HepG2 (cell line): ENCODE data around the gene HHIPL1. TPM values are rescaled to one million over a fixed set of nuclear protein-coding genes. Genes with fewer than 3 reads are reported as not detected.

ENCODE experiments used
- ARID4A ChIP-seq: sonication (generic); formaldehyde crosslinking; IDR thresholded peaks from 2 replicates; pipeline ENCODE4 v1.5.0; 2020; ENCODE audit warnings: mild to moderate bottlenecking, missing genetic modification reagents, borderline replicate concordance
- ATF2 ChIP-seq: sonication (generic); formaldehyde crosslinking; IDR thresholded peaks from 2 replicates; pipeline ENCODE4 v1.4.0; 2020; ENCODE audit warnings: missing genetic modification reagents
- ATF3 ChIP-seq: sonication (generic); formaldehyde crosslinking; IDR thresholded peaks from 2 replicates; pipeline ENCODE4 v1.4.0; 2020; ENCODE audit warnings: missing genetic modification reagents
- ATF5 ChIP-seq: sonication (generic); formaldehyde crosslinking; IDR thresholded peaks from 2 replicates; pipeline ENCODE4 v1.4.0; 2020; ENCODE audit warnings: mild to moderate bottlenecking, low read depth, missing genetic modification reagents
- IRF1 ChIP-seq: sonication (generic); formaldehyde crosslinking; IDR thresholded peaks from 2 replicates; pipeline ENCODE4 v1.4.0; 2020; ENCODE audit warnings: low read depth, mild to moderate bottlenecking, missing genetic modification reagents
- MIER3 ChIP-seq: IDR thresholded peaks from 2 replicates; pipeline ENCODE4 v1.6.1; 2016; ENCODE audit warnings: missing compliant biosample characterization, borderline replicate concordance
- MXD1 ChIP-seq: sonication (generic); formaldehyde crosslinking; IDR thresholded peaks from 2 replicates; pipeline ENCODE4 v1.4.0; 2020; ENCODE audit warnings: mild to moderate bottlenecking, missing genetic modification reagents
- MXI1 ChIP-seq: IDR thresholded peaks from 3 replicates; pipeline ENCODE4 v1.6.1; 2012; ENCODE audit warnings: low read depth, low read length, inconsistent platforms, borderline replicate concordance
- PATZ1 ChIP-seq: sonication (generic); formaldehyde crosslinking; IDR thresholded peaks from 2 replicates; pipeline ENCODE4 v1.4.0; 2020; ENCODE audit warnings: missing genetic modification reagents
- POGZ ChIP-seq: sonication (generic); formaldehyde crosslinking; IDR thresholded peaks from 2 replicates; pipeline ENCODE4 v1.4.0; 2020; ENCODE audit warnings: mild to moderate bottlenecking, missing genetic modification reagents
- PREB ChIP-seq: sonication (generic); formaldehyde crosslinking; IDR thresholded peaks from 2 replicates; pipeline ENCODE4 v1.4.0; 2020; ENCODE audit warnings: missing genetic modification reagents
- TAF1 ChIP-seq: sonication (generic); formaldehyde crosslinking; IDR thresholded peaks from 2 replicates; pipeline ENCODE4 v1.4.0; 2020; ENCODE audit warnings: missing genetic modification reagents
- TRIM24 ChIP-seq: sonication (generic); formaldehyde crosslinking; IDR thresholded peaks from 2 replicates; pipeline ENCODE4 v1.8.0; 2022; ENCODE audit warnings: mild to moderate bottlenecking, missing genetic modification reagents
- ZBTB20 ChIP-seq: sonication (generic); formaldehyde crosslinking; IDR thresholded peaks from 2 replicates; pipeline ENCODE4 v1.8.1; 2023; ENCODE audit warnings: missing genetic modification reagents, low read depth, mild to moderate bottlenecking, borderline replicate concordance
- ZBTB42 ChIP-seq: sonication (generic); formaldehyde crosslinking; IDR thresholded peaks from 2 replicates; pipeline ENCODE4 v1.5.0; 2020; ENCODE audit warnings: mild to moderate bottlenecking, missing genetic modification reagents
- ZNF619 ChIP-seq: sonication (generic); formaldehyde crosslinking; IDR thresholded peaks from 2 replicates; pipeline ENCODE4 v1.4.0; 2020; ENCODE audit warnings: mild to moderate bottlenecking, missing genetic modification reagents
- ZNF644 ChIP-seq: IDR thresholded peaks from 2 replicates; pipeline ENCODE4 v1.6.1; 2016; ENCODE audit warnings: low read depth
- ZSCAN20 ChIP-seq: sonication (generic); formaldehyde crosslinking; IDR thresholded peaks from 2 replicates; pipeline ENCODE4 v1.4.0; 2020; ENCODE audit warnings: missing genetic modification reagents, mild to moderate bottlenecking, borderline replicate concordance
- polyA plus RNA-seq, 8 experiments: library from polyadenylated mRNA; depleted of rRNA in 3 of 8; stranded (reverse) in 7 of 8; unstranded in 1 of 8; fragments of >200 nt; fragmentation: Illumina TruSeq in 4 of 8; extraction: Trizol in 4 of 8; gene quantifications; 2 replicates each; pipeline versions ENCODE4 v1.2.1 to v1.2.3, GENCODE V29; 2011 to 2016; ENCODE audit warnings: low read depth in 4 of 8, missing spikeins in 1 of 8, mixed read lengths in 1 of 8; ENCODE audit not compliant: insufficient read depth in 1 of 8
- total RNA-seq, 5 experiments: library from RNA; depleted of rRNA; stranded (reverse); fragments of >200 nt; fragmentation: Illumina TruSeq; extraction: Trizol; gene quantifications; 2 replicates each; pipeline ENCODE4 v1.2.3, GENCODE V29; 2016; ENCODE audit warnings: low read depth in 1 of 5

HHIPL1 gene
- total and polyA plus RNA-seq, 2 of the 13 experiments (the other 11 are each of a cell fraction or from before 2014, with no cell fraction given) = not detected

- no peak for TF ChIP-seq IRF1 (CRISPR knock-in tag)
- no peak for TF ChIP-seq ATF5 (CRISPR knock-in tag)
- TF ChIP-seq MXD1 (CRISPR knock-in tag) = no peak; the same call in 1 of the 2 replicates
- TF ChIP-seq MIER3 (CRISPR knock-in tag) = no peak
- TF ChIP-seq ZBTB42 (CRISPR knock-in tag) = no peak
- TF ChIP-seq MXI1 = peak; percentile 54; the same call in 1 of the 3 replicates
- peak; percentile 13; the same call in 1 of the 2 replicates for TF ChIP-seq TAF1 (CRISPR knock-in tag)
- no peak for TF ChIP-seq ATF3
- TF ChIP-seq ZSCAN20 = no peak
- TF ChIP-seq POGZ = no peak
- TF ChIP-seq ARID4A (CRISPR knock-in tag) = no peak
- no peak for TF ChIP-seq ZBTB20
- no peak for TF ChIP-seq ZNF644 (CRISPR knock-in tag)
- no peak for TF ChIP-seq TRIM24 (CRISPR knock-in tag)
- no peak for TF ChIP-seq PREB (CRISPR knock-in tag)
- peak; percentile 44; the same call in 1 of the 2 replicates for TF ChIP-seq ATF2 (CRISPR knock-in tag)
- TF ChIP-seq ZNF619 = no peak
- peak; percentile 30; the same call in 1 of the 2 replicates for TF ChIP-seq PATZ1 (CRISPR knock-in tag)
Observed at GRCh38 chr14:99604278-99604765, 40.6 kb upstream of the HHIPL1 start (continued).
